AG04450 (cell line): ENCODE measurements around the gene CDH5. TPM values are rescaled to one million over a fixed set of nuclear protein-coding genes. Genes with fewer than 3 reads are reported as not detected.

ENCODE experiments used
- CTCF ChIA-PET: fragments of 300-600, 350-600 bp; formaldehyde crosslinking; extraction: SDS; loops from one replicate; lab custom pipeline; 2022; ENCODE audit warnings: antibody characterized with exemption, inconsistent platforms; lab: Charles Lee
- POLR2A ChIA-PET: fragments of 350-600 bp; formaldehyde crosslinking; extraction: SDS; loops from one replicate; lab custom pipeline; 2021; ENCODE audit warnings: antibody characterized with exemption, inconsistent platforms; lab: Yijun Ruan, JAX
- DNase-seq: peaks from one replicate; pipeline ENCODE4 v3.0.0-alpha.2; 2011; ENCODE audit warnings: low read depth, low spot score
- H3K27ac ChIP-seq: one replicate; pipeline ENCODE4 v1.5.1; 2012; ENCODE audit warnings: low read depth, low read length, control low read depth
- H3K27me3 ChIP-seq: one replicate; pipeline ENCODE4 v1.6.0; 2012; ENCODE audit warnings: low read length; ENCODE audit not compliant: control insufficient read depth, insufficient read depth
- H3K4me3 ChIP-seq: 2 replicates; pipeline ENCODE4 v1.5.1; 2011; ENCODE audit warnings: mild to moderate bottlenecking, low read depth, low read length, control low read depth
- H3K9me3 ChIP-seq: 2 replicates; pipeline ENCODE4 v1.5.1; 2012; ENCODE audit warnings: low read length; ENCODE audit not compliant: control insufficient read depth, insufficient read depth
- polyA plus RNA-seq: library from polyadenylated mRNA; depleted of rRNA; stranded (reverse); fragments of >200 nt; gene quantifications from 2 replicates; pipeline ENCODE4 v1.2.3, GENCODE V29; 2011
- TF ChIP-seq, protein P1 (sequence below): IDR thresholded peaks from 2 replicates; pipeline ENCODE4 v1.5.1; 2011; ENCODE audit warnings: low read depth, low read length, control low read depth, inconsistent platforms

CDH5 gene
- polyA plus RNA-seq, 1 experiment: not detected

DNA sequence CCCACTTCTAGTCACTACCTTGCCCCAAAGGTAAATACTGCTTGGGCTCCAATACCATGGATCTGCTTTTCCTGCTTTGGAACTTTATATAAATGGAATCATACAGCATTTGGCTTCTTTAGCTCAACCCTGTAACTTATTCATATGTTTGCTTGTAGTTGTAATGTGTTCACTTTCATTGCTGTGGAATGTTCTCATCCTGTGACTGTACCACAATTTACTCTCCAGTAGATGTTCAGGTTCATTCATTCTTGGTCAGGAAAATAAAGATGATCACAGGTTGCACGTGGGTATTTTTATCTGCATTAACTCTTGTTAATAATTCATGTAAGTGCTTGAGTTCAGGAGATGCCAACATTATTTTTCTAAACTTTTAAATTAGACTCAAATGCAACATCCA, 53.9 kb downstream of the CDH5 start:
- Histone ChIP-seq H3K27me3 (peaks cover 22% of the 10 kb centered on the region), H3K27ac (no peak overlapping the region), H3K9me3 (no peaks in the 10 kb centered on the region; the same call in 1 of the 2 replicates), H3K4me3 (no peak overlapping the region)
- ChIA-PET CTCF (no interaction called here), POLR2A (interaction anchor here (0.5 kb wide), 1 partner anchor 254 kb away, joined by 3 read pairs; no protein-coding TSS in a partner anchor)
- no peak for DNase-seq
- TF ChIP-seq, protein P1, sequence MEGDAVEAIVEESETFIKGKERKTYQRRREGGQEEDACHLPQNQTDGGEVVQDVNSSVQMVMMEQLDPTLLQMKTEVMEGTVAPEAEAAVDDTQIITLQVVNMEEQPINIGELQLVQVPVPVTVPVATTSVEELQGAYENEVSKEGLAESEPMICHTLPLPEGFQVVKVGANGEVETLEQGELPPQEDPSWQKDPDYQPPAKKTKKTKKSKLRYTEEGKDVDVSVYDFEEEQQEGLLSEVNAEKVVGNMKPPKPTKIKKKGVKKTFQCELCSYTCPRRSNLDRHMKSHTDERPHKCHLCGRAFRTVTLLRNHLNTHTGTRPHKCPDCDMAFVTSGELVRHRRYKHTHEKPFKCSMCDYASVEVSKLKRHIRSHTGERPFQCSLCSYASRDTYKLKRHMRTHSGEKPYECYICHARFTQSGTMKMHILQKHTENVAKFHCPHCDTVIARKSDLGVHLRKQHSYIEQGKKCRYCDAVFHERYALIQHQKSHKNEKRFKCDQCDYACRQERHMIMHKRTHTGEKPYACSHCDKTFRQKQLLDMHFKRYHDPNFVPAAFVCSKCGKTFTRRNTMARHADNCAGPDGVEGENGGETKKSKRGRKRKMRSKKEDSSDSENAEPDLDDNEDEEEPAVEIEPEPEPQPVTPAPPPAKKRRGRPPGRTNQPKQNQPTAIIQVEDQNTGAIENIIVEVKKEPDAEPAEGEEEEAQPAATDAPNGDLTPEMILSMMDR: no peak

DNA sequence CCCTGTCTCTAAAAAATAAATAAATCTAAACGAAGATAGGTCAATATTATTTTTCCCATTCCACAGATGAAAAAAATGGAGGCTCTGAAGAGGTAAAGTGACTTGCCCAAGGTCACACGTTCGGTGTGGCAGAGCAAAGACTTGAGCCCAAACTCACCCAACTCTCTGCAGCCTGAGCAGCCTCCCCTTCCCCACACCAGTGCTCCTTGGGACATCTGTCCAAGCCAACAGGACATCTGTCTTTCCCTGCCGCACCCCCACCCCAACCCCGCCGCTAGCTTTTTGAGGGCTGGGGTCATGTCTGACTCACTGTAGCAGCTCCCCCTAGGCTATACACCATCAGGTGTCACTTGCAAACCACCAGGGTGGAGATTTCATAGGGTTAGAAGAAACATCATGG, 55.4 kb downstream of the CDH5 start:
- Histone ChIP-seq H3K9me3 (no peaks in the 10 kb centered on the region; the same call in 1 of the 2 replicates), H3K4me3 (no peak overlapping the region), H3K27me3 (peaks cover 34% of the 10 kb centered on the region), H3K27ac (no peak overlapping the region)
- ChIA-PET POLR2A (no interaction called here), CTCF (no interaction called here)
- DNase-seq: no peak
- TF ChIP-seq, protein P1: no peak

DNA sequence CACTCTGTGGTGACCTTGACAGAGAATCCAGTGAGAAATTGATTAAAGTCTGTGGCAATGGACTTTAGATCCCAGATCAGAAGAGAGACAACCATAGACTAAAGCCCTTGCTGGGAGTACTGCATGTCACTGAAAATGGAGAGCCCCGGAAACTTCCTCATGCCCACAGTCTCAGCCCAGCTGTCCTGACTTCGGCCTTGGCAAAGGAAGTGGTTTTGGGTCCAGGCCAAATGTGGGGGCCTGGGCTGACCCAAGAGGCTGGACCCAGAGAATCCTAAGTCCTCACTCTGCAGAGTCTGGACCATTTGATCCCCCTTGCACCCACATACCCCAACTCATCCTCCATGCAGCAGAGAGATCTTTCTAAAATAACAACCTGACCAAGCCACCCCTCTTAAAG, 55.9 kb downstream of the CDH5 start:
- Histone ChIP-seq H3K27me3 (peaks cover 34% of the 10 kb centered on the region), H3K27ac (no peak overlapping the region)

DNA sequence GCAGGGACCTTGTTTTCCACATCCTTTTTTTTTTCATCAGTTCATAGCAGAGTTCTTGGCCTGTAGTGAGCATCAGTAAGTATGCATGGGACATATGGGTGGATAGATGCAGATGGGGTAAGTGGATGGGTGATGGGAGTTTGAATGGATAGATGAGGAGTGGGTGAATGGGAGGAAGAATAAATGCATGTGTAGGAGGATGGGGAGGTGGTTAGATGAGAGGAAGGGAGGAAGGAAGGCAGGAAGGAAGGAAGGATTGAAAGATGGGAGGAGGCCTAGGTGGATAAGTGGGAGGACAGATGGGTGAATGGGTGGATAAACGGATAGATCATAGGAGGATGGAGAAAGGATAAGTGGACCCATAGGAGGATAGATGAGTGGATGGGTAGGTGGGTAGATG, 56.7 kb downstream of the CDH5 start:
- Histone ChIP-seq H3K9me3 (no peaks in the 10 kb centered on the region; the same call in 1 of the 2 replicates), H3K27ac (no peak overlapping the region), H3K27me3 (peaks cover 40% of the 10 kb centered on the region), H3K4me3 (no peak overlapping the region)
- CTCF ChIA-PET: interaction anchor here (1.0 kb wide), 1 partner anchor 16 kb away, joined by 3 read pairs; no protein-coding TSS in a partner anchor
- DNase-seq: no peak
- POLR2A ChIA-PET: interaction anchor here (0.9 kb wide), 1 partner anchor 46 kb away, joined by 3 read pairs; no protein-coding TSS in a partner anchor
- TF ChIP-seq, protein P1: no peak

More for the DNA sequence above, 55.9 kb downstream of the CDH5 start:
- no peaks in the 10 kb centered on the region for H3K9me3 ChIP-seq
- ChIA-PET CTCF (interaction anchor here (1.0 kb wide), 1 partner anchor 15 kb away, joined by 3 read pairs; no protein-coding TSS in a partner anchor), POLR2A (interaction anchor here (0.9 kb wide), 1 partner anchor 46 kb away, joined by 3 read pairs; no protein-coding TSS in a partner anchor)
- TF ChIP-seq, protein P1: no peak
- no peak for DNase-seq
- H3K4me3 ChIP-seq: no peak overlapping the region

DNA sequence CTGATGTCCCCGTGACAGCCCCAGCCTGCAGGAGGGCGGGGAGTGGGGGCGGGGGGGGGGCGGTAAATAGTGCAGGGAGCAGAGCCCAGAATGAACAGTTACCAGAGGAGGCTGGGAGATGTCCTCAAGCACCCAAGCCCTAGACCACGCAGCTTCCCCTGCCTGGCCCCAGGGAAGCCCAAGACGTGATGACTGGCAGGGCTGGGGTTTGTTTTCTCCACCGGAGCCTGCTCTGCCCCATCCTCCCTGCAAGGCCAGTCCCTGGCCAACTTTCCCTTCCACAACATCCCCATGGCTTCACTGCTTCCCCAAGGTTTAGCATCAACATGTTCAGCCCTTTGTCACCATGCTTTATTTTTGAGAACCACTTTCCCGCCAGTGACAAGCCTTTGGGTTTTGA, 59.2 kb downstream of the CDH5 start:
- ChIA-PET CTCF (no interaction called here), POLR2A (no interaction called here)
- TF ChIP-seq, protein P1: no peak
- no peak overlapping the region for H3K27ac ChIP-seq
- H3K4me3 ChIP-seq: no peak overlapping the region
- no peak for DNase-seq
- H3K9me3 ChIP-seq: no peaks in the 10 kb centered on the region; the same call in 1 of the 2 replicates
- peaks cover 62% of the 10 kb centered on the region for H3K27me3 ChIP-seq
